GM19240 (cell line): Measurements from ENCODE around the gene POLN.

Experiments used
- DNase-seq: peaks from one replicate; pipeline ENCODE4 v3.0.0; 2011; ENCODE audit warnings: low spot score; ENCODE audit not compliant: insufficient read length

Gene POLN

DNA sequence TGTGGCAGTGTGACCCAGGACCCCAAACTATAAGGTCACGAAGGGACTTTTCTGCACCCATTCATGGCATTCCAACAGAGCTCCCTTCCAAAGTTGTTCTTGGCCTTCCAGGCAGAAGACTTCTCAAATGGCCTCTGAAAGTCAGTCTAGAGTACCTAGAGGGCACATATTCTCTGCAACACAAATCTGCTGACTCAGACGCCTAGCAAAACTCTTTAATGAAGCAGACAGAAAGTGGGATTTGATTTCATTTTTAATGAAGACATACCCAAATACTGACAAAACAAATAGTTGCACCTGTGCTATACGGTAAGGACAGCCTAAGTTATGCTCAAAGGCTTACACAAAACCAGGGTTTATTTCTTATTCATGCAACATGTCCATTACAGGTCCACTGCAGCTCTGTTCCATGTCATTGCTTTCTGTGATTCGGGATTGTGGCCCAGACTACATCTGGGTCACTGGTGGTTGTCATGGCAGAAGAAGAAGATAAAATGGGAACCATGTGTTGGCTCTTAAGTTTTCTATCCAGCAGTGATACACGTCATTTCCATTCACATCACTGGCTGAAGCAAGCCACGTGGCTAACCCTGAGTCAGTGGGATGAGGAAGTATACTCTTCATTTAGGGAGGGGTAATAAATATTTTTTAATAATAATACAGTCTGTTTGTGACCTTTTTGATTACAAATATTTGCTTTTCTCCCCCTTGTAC, 125.1 kb downstream of the POLN start:
- DNase-seq, result no peak

GRCh38 chr4:2105559-2105958, 136.4 kb downstream of the POLN start:
- no peak for DNase-seq

- DNase-seq, result no peak
These were observed 137.2 kb downstream of the POLN start for GRCh38 chr4:2104556-2105345.

DNA sequence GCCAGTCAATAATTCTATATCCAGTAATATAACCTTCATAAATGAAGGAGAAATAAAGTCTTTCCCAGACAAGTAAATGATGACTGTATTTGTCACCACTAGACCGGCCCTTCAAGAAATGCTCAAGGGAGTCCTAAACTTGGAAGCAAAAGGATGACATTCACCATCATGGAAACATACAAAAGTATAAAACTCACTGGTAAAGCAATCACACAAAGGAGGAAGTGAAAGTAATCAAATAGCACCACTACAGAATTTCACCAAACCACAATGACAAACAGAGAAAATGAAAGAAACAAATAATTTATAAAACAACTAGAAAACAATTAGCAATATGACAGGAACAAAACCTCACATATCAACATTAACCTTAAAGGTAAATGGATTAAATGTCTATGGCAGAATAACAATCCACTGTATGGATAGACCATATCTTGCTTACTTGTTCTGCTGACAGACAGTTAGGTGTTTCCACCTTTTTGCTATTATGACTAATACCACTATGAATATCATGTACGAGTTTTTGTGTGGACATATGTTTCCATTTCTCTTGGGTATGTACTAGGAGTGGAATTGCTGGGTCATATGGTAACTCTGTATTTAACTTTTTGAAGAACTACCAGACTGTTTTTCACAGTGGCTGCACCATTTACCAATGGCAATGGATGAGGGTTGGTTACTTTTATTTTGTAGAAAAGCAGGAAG, 137.9 kb downstream of the POLN start:
- DNase-seq, result no peak

DNA sequence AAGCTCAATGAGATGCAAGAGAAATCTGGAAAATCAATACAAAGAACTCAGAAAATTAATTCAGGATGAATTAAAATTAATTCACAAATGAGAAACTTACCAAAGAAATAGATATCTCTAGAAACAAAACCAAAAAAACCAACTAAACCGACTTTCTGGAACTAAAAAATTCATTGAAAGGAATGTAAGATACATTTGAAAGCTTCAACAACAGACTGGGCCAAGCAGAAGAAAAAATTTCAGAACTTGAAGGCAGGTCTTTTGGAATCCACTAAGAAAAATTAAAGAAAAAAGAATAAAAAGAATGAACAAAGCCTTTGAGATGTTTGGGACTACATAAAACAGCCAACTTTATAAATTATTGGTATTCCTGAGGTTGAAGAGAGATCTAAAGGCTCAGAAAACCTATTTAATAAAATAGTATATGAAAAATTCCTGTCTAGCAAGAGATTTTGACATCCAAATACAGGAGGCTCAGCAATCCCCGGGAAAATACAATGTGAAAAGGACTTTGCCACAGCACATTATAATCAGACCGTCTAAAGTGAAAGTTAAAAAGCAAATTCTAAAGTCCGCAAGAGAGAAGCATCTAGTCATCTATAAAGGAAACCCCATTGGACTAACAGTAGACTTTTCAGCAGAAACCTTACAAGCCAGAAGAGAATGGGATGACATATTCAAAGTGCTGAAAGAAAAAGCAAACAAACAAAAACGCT, 138.6 kb downstream of the POLN start:
- no peak for DNase-seq

DNA sequence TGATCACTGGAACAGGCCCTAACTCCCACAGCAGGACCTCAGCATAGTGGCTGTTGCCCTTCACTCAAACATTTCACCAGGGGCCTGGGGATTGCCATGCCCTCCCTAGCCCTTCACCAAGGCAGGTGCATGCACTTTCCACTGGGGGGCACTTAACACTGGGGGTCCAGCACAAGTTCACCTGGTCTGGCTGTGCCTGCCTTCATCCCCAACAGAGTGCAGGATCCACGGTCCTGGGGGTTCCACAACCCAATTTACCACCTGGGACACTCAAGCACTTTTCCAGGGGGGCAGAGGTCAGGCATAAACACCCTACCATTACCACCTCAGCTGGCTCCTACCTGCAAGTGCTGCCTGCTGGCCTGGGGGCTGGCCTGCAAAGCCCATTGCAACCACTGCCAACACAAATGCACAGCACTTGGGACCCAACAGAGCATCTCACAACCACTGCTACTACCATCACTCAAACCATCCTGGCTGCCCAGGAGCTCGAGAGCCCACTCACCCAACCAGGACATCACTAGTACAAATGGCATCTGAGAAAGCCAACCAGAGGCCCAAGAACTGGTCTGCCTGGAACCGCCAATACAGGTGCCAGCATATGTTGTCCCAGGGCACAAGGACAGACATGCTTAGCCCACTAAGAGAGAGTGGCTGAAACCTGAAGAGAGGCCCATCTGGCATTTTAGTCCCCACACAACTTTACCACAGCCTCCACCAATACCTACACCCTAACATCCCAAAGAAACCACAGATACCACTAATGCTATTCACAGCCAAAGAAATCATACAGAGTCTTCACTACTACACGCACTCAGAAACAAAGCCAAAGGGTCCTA, 139.7 kb downstream of the POLN start:
- no peak for DNase-seq

GRCh38 chr4:2101346-2102044, 140.4 kb downstream of the POLN start:
- no peak for DNase-seq

- no peak for DNase-seq
These were observed 145.8 kb downstream of the POLN start for GRCh38 chr4:2096073-2096609.

GRCh38 chr4:2095236-2096072, 146.5 kb downstream of the POLN start:
- no peak for DNase-seq

DNA sequence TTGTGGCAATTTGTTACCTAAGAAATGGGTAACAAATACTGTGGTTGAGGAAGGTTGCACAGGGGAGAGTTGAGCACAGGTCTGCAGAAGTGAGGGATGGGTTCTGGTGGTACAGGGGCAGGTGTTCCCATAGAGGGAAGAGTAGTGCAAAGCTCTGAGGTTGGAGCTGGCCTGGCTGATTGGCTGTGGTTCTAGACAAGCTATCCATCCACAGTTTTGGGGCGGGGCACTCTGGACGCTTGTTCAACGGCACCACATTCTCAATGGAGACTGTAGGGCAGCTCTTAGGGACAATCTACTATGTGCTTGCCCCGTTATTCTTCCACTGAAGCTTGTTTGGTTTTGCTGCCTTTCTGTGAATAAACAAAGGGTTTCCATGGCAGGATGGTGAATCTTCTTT, 147.4 kb downstream of the POLN start:
- DNase-seq, result no peak

GRCh38 chr4:2093265-2093664, 148.7 kb downstream of the POLN start:
- no peak for DNase-seq

DNA sequence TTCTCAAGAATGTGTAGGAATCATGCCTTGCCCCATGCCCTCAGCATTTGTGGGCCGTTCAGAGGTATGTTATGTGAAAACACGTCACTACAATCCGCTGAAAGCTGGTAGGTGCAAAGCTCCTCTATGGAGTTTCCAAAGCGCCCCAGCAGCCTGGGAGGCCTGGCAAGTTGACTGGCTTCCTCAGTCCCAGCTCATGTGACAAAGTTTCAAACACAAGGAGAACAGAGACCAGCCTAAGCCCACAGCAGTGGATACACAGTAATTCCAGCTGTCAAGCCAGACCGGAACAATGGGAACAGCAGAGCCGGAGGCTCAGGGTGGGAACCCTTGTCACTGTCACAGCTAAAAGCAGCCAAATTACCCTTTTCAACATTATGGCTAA, 149.3 kb downstream of the POLN start:
- no peak for DNase-seq

DNA sequence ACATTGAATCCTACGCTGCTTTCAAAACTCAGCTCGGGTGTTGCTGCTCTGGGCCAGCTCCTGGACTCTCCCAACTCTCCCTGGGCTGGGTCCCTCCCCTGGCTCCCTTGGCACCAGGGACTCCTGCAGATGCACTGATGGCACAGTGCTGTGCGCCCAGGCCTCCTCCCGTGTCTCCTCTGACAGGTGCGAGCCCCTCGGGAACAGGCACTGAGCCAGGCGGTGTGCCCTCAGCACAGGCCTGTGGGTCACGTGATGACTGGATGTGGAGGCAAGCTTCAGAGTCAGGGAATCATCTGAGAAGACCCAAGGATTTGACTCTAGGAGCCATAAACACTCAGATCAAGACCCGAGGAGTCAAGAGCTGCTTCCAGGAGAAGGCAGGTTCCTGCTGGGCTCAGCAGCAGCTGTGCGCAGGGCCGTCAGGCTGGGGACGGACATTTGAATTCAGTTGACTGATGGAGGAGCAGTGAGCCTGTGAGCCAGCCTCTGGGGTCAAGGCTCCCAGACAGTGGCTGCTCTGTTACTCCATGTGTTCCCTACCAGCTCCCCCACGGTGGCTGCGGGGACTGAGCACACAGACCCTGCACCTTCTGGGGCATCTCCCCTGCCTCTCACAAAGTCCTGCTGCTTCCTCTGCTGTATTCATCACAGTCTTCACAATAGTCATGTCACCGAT, 149.8 kb downstream of the POLN start:
- DNase-seq, result no peak

DNA sequence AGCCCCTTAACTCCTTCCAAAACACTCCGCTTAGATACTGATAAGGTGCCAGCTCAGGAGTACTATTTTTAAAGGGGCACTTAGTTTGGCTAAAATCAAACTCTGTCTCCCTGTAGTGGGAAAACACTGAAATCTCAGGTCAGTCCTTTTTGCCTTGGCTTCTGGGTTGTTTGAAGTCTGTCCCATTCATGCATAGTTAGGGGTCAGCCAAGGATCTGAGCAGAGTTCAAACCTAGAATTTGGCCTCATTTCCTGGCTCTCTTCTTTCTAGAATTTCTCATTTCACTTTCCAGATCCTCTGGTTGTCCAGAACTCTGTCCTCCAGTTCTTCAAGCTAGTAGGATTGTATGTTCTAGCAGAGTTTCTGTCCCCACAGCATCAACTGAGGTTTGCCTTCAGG, 151.3 kb downstream of the POLN start:
- no peak for DNase-seq

GRCh38 chr4:2089222-2089621, 152.7 kb downstream of the POLN start:
- no peak for DNase-seq

- no peak for DNase-seq
These were observed 154.8 kb downstream of the POLN start for GRCh38 chr4:2087170-2087569.

DNA sequence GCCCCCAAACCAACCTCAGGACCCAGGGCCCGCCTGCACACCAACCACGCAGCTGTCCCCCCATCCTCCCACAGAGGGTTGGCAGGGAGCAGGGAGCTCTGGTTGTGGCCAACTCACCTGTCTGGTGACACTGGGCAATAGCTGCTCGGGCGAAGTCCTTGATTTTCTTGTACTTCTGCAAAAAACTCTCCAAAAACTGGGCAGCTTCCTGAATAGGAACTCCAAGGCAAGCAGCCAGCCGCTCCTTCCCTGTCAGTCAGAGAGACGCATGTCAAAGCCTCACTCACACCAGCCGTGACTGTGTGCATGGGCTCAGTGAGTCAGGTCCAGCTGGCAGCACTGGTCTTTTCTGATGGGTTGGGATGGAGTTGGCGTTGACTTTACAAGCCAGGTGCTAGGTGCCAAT, 156.4 kb downstream of the POLN start:
- no peak for DNase-seq

GRCh38 chr4:2084316-2084715, 157.6 kb downstream of the POLN start:
- DNase-seq, result no peak

- DNase-seq, result no peak
These were observed 158.1 kb downstream of the POLN start for GRCh38 chr4:2083826-2084160.
